ENCODE data around the gene SULT1E1.

DNA sequence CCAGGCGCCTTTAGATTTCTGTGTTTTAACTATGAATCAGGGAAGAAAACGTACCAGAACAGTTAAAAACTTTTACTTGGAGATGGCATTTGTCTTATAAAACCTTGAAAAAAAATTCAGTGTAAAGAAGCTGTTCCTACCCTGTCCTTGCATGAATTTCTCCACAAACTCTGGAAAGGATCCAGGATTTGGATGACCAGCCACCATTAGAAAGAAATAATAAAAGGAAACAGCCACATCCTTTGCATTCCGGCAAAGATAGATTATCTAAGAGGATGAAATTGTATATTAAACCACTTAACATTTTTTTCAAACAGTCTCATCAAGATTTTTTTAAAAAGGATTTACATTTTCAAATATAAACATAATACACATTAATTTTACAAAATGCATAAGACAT, 10.6 kb downstream of the SULT1E1 start:
- TF ChIP-seq KDM5A (IDR thresholded peaks at IDR 0.05; ENCODE audit: low read length), result no peak
- TF ChIP-seq, protein P1, sequence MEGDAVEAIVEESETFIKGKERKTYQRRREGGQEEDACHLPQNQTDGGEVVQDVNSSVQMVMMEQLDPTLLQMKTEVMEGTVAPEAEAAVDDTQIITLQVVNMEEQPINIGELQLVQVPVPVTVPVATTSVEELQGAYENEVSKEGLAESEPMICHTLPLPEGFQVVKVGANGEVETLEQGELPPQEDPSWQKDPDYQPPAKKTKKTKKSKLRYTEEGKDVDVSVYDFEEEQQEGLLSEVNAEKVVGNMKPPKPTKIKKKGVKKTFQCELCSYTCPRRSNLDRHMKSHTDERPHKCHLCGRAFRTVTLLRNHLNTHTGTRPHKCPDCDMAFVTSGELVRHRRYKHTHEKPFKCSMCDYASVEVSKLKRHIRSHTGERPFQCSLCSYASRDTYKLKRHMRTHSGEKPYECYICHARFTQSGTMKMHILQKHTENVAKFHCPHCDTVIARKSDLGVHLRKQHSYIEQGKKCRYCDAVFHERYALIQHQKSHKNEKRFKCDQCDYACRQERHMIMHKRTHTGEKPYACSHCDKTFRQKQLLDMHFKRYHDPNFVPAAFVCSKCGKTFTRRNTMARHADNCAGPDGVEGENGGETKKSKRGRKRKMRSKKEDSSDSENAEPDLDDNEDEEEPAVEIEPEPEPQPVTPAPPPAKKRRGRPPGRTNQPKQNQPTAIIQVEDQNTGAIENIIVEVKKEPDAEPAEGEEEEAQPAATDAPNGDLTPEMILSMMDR (IDR thresholded peaks at IDR 0.05; ENCODE audit: control extremely low read depth in 1 of 3, insufficient read depth in 1 of 3, low read depth in 1 of 3, low read length in 3 of 3), result no peak
- TF ChIP-seq POLR2AphosphoS5 (IDR thresholded peaks at IDR 0.05; ENCODE audit: low read depth, low read length), result no peak
- TF ChIP-seq POLR2A (IDR thresholded peaks at IDR 0.05; ENCODE audit: control extremely low read depth in 1 of 2, low read depth in 2 of 2, low read length in 2 of 2), result no peak
- no peak for TF ChIP-seq EZH2 (IDR thresholded peaks at IDR 0.05; ENCODE audit: low read depth, low read length, severe bottlenecking)
- TF ChIP-seq YY1 (IDR thresholded peaks at IDR 0.05; ENCODE audit: low read depth, low read length), result no peak
- TF ChIP-seq RFX5 (IDR thresholded peaks at IDR 0.05; ENCODE audit: borderline replicate concordance, low read depth, low read length), result no peak
- TF ChIP-seq TAF1 (IDR thresholded peaks at IDR 0.05; ENCODE audit: low read depth, low read length), result no peak
- no peak for TF ChIP-seq POU5F1 (IDR thresholded peaks at IDR 0.05; ENCODE audit: low read depth, low read length)
- TF ChIP-seq RBBP5 (IDR thresholded peaks at IDR 0.05; ENCODE audit: borderline replicate concordance, low read depth, low read length), result no peak
- TF ChIP-seq RNF2 (IDR thresholded peaks at IDR 0.05; ENCODE audit: borderline replicate concordance, low read depth, low read length, missing control alignments, poor library complexity, severe bottlenecking), result no peak
